Brain microvascular endothelial cell (primary cell): ENCODE results near the gene GKN1.
A peak's percentile ranks its signal among the peaks of the same experiment; 100 is the strongest.

ENCODE experiments used
- DNase-seq: peaks from one replicate; pipeline ENCODE4 v3.0.0-alpha.2; 2020
- H3K27ac ChIP-seq: fragments of 250-450 bp; sonication (Bioruptor Pico); 2 replicates; pipeline ENCODE4 v1.5.1; 2020; ENCODE audit warnings: mild to moderate bottlenecking, moderate library complexity
- H3K27me3 ChIP-seq: fragments of 250-450 bp; sonication (Bioruptor Pico); replicated peaks from 2 replicates; pipeline ENCODE4 v1.5.1; 2020; ENCODE audit warnings: mild to moderate bottlenecking
- H3K36me3 ChIP-seq: fragments of 250-450 bp; sonication (Bioruptor Pico); replicated peaks from 2 replicates; pipeline ENCODE4 v1.5.1; 2020; ENCODE audit warnings: mild to moderate bottlenecking
- H3K4me3 ChIP-seq: 2 replicates; pipeline ENCODE4 v1.5.1; 2011; ENCODE audit warnings: low read depth, mild to moderate bottlenecking, control low read depth, low read length, moderate library complexity
- CTCF ChIP-seq: IDR thresholded peaks from 2 replicates; pipeline ENCODE4 v1.5.1; 2011; ENCODE audit warnings: low read depth, mild to moderate bottlenecking, moderate library complexity, low read length, control low read depth, inconsistent platforms; ENCODE audit errors: missing control alignments
- in situ Hi-C: cut with HindIII; loops from 2 replicates; pipeline ENCODE4 v1.10.0; 2017; ENCODE audit warnings: low sequenced_read_pairs, low pct_ligation_motif_present

GKN1 gene

GRCh38 chr2:69013840-69014821 is 39.7 kb downstream of the GKN1 start:
- H3K27me3 ChIP-seq, result no peaks in the 10 kb centered on the region
- in situ Hi-C loops, result loop anchor here (25.0 kb wide), 1 partner anchor 273 kb away; no protein-coding TSS in a partner anchor
- H3K27ac ChIP-seq, result peak overlapping the region; percentile 57
- H3K4me3 ChIP-seq, result peak overlapping the region; percentile 92
- peak; percentile 22 for DNase-seq
- H3K36me3 ChIP-seq, result no peaks in the 10 kb centered on the region
- peak; percentile 35 for TF ChIP-seq CTCF

DNA sequence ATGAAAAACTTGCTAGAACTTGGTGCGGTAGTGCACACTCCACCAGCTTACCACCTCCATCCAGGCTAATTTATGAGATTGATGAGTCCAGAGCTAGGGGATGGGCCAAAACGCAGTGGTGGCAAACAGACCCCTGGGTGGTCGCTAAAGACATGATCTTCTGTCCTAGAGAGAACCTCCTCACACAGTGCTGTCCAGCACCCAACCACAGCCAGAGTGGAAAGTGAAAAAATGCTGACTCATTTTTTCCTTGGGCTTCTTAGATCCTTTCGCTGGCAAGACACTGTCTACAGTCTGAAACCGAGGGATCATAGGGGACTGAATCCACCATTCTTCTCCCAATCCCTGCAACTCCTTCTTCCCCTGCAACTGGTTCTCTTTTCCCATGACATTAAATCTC is 42.6 kb downstream of the GKN1 start:
- in situ Hi-C loops, result loop anchor here (25.0 kb wide), 1 partner anchor 270 kb away; no protein-coding TSS in a partner anchor
- no peaks in the 10 kb centered on the region for H3K36me3 ChIP-seq

DNA sequence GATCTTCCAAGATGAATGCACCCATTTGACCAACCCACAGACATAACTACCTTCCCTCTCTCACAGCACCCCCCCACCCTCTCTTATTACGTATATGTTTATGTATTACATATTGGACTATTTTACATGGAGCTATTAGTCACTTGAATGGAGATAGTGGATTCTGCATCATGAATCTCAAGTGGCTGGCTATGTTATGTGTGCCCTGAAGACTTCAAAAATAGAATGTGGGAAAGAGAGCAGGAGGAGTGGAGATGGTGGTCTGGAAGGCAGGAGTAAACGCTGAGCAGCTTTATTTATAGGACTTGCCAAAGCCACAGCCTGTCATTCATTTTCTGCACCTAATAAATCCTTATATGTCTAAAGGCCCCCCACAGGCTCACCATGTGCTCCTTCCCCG is 43.4 kb downstream of the GKN1 start:
- Histone ChIP-seq H3K4me3 (no peak overlapping the region), H3K27me3 (no peaks in the 10 kb centered on the region), H3K27ac (no peak overlapping the region), H3K36me3 (no peaks in the 10 kb centered on the region)
- no peak for DNase-seq
- in situ Hi-C loops, result loop anchor here (25.0 kb wide), 1 partner anchor 269 kb away; no protein-coding TSS in a partner anchor
- no peak for TF ChIP-seq CTCF

More for the DNA sequence above, 42.6 kb downstream of the GKN1 start:
- Histone ChIP-seq H3K27me3 (no peaks in the 10 kb centered on the region), H3K4me3 (no peak overlapping the region), H3K27ac (no peak overlapping the region)
- DNase-seq, result peak; percentile 26
- no peak for TF ChIP-seq CTCF

DNA sequence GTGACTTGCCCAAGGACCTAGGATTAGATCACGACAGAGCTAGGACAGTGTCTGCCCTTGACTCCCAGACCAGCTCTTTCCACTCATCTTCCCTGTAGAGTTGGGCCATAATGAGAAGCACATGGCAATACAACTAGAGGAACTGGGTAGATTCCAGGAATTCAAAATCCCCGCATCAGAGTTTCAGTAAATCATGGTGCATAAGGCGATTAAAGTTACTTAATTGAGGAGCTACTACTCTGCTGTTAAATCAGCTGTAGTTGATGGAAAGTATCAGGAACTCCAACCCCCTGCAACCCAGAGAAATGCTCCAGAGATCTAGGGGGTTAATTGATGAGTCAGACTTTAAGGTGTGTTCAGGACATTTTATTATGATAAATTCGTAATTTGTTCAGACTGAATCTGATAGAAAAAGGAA is 44.3 kb downstream of the GKN1 start:
- H3K27me3 ChIP-seq, result no peaks in the 10 kb centered on the region
- no peak overlapping the region for H3K4me3 ChIP-seq
- no peak for DNase-seq
- in situ Hi-C loops, result loop anchor here (25.0 kb wide), 1 partner anchor 269 kb away; no protein-coding TSS in a partner anchor
- no peak for TF ChIP-seq CTCF
- H3K36me3 ChIP-seq, result no peaks in the 10 kb centered on the region
- H3K27ac ChIP-seq, result no peak overlapping the region

DNA sequence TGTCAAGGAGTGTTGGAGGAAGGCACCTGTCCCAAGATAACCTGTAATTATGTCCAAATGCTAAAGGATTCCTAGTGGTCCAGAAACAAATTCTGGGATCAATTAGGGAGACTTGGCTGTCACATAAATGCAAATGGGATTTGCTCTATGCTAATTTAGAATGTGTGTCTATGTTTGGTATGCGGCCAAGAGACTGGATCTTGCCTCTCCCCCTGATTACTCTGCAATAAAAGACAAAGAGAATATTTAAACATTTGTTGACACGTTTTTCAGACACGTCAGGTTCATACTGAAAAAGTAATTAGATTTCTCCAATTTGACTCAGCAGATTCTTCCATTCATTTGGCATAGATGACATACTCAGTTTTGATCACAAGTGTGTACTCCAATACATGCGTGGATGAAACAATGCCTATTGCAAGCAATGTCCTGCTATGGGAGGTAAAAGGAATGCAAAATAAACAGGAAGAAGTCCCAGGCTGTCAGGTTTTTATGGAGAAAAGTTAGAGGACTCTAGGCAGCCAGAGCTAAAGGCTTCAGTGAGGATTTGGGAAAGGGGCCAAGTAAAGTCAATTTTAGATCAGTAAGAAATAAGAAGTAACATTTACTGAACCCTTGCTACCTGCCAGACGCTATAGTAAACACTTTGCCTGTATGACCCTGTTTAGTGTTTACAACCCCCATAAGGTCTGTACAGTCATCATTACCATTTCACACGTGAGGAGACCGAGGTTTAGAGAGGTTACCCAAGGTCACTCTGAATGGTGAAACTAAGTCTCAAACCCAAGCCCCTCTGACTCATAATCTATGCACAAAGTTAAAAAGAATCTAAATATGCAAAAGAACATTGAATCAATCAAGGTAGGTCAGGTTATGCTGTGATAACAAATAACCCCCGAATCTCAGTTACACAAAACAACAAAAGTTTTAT is 46.3 kb downstream of the GKN1 start:
- no peak overlapping the region for H3K4me3 ChIP-seq
- in situ Hi-C loops, result loop anchor here (25.0 kb wide), 1 partner anchor 267 kb away; no protein-coding TSS in a partner anchor
- no peaks in the 10 kb centered on the region for H3K36me3 ChIP-seq
- TF ChIP-seq CTCF, result no peak
- H3K27ac ChIP-seq, result no peak overlapping the region
- no peaks in the 10 kb centered on the region for H3K27me3 ChIP-seq
- no peak for DNase-seq
